Fibroblast of upper back skin (primary cell): ENCODE results near the gene RSPRY1.
"Not testable (repeated sequence)": the region's sequence is repeated elsewhere in the genome, so short reads cannot be mapped to it uniquely, and the experiment has no call there.

Experiments used
- DNase-seq: peaks from one replicate; pipeline ENCODE4 v3.0.0-alpha.2; 2013

RSPRY1 gene

DNA sequence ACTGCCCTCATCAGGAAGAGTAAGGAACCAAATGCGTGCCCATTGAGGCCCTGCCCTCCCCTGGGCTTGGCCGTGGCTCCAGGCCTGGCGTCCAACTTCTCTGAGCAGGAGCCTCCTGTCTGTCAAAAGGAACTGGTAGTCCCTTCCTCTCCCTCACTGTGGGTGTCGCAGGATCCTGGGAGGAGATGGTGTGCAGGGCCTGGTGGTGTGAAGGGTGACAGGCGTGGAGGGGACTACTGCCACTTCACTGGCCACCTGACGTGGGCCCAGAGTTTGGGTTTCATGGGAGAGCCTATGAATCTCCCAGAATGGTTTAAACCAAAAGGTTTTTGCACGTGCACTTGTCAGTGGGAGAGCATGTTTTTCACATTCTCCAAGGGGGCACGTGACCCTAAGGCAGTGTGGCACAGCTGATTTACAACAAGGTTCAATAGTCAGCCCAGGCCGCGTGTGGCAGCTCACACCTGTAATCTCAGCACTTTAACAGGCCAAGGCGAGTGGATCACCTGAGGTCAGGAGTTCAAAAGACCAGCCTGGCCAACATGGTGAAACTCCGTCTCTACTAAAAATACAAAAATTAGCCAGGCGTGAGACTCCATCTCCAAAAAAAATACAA, 71.4 kb downstream of the RSPRY1 start:
- no peak for DNase-seq

DNA sequence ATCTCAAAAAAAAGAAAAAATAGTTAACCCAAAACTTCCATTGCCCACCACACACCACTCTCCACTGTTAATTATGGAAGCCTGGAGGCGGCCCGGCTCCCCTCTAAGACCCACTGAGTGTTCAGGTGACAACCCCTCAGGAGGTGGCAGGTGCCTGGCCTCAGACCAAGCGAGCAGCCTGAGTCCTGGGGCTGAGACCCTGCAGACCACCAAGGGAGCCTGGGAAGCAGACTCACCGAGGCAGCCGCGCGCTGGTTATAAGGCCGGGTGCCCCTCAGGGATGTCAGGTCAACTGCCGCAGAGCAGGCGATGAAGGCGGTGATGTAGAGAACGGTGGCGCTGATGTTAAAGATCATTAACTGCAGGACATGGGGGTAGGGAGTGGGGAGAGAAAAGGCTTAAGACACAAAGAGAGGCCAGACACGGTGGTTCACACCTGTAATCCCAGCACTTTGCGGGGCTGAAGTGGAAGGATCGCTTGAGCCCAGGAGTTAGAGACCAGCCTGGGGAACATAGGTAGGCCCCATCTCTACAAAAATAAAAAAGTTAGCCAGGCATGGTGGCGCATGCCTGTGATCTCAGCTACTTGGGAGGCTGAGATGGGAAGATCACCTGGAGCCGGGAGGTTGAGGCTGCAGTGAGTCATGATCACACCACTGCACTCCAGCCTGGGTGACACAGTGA, 72.2 kb downstream of the RSPRY1 start:
- no peak for DNase-seq

DNA sequence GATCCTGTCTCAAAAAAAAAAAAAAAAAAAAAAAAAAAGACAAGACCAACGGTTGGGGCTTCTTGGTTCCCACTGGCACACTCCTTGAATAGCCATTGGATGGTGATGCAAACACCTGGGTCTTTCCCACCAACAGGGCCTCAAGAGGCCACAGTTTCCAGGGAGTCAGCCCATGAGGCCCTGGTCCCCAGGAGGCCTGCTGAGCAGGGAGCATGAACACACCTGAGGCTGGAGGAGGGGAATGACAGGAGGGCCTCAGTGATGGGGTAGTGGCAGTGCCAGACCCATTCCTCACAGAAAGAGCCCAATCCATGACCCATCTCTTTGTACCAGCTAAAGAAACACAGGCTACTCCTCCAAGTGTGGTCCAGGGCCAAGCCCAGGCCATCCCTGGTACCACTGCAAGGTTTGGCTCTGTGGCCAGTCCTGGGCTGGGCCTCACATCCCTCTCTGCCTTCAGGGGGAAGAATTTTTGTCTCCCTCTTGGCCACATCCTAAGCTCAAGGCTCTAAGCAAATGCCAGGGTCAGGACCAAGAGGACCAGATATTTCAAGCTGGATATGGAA, 72.9 kb downstream of the RSPRY1 start:
- no peak for DNase-seq

DNA sequence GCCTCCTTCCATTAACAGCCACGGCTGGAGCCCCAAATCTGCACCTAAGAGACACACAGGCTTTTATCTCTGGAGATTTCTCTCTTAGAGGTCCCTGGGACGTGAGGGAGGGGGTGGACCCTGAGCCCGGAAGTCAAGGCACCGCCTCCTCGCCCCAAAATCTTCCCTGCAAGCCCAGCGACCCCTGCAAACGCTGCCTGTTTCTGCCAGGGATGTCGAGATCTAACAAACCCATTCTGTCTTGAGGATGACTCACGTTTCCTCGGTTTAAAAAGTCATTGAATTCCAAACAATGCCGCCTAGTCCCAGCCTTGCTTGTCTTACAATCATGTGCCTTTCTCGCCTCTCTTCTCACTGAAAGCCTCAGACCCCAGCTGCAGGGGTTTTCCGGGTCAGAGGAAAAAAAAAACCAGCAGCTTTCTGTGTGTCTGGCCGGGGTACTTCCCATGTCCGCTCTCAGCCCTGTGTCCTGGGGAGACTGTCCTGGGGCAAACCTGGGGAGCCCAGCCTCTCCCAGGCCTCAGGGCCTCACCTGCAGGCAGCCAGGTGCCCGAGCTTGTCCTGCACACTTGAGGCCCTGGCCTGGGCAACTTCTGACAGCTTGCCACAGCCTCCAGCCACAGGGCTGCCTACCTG, 74.3 kb downstream of the RSPRY1 start:
- DNase-seq: peak; percentile 66

DNA sequence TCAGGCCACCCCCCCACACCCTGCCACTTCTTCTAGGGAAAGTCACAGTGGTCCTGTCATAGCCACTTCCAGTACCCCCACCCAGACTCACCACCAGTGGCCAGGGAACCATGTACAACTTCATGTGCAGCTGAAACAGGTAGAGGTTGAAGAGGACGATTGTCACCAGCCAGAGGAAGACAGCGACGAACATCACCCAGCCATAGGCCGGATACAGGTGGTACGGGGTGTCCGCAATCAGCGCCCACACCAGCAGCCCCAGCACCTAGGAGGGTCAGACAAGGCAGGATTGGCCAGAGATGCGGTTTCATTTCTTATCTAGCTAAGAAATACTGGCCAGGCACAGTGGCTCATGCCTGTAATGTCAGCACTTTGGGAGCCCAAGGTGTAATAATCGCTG, 75.7 kb downstream of the RSPRY1 start:
- DNase-seq: no peak

DNA sequence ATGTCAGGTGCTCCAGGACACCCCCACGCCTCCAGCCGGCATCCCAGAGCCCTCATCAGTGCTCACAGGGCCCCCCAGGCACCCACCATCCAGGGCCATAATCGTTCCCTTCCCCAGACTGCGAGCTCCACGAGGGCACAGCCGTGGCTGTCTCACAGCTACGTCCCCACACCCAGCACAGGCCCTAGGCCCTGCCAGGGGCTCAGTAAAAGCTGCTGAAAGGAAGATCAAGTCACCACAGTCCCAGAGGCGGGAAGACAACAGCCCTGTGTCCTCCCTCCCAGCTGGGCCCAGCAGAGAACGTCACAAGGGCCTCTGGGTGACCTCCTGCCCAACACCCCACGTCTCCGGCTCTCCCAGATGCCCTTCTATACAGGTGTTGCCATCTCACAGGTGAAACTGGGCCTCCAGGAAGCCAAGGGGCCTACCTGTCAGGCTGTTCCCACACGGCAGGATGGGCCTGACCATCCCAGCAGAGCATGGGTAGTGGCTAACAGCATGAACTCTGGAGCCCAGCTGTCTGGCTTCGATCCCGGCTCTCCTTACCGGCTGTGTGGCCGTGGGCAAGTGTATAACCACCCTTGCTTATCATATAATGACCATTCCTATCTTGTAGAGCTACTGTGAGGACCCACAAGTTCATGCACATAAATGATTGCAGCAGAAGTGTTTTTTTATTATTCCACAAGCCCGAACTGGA, 76.9 kb downstream of the RSPRY1 start:
- no peak for DNase-seq

DNA sequence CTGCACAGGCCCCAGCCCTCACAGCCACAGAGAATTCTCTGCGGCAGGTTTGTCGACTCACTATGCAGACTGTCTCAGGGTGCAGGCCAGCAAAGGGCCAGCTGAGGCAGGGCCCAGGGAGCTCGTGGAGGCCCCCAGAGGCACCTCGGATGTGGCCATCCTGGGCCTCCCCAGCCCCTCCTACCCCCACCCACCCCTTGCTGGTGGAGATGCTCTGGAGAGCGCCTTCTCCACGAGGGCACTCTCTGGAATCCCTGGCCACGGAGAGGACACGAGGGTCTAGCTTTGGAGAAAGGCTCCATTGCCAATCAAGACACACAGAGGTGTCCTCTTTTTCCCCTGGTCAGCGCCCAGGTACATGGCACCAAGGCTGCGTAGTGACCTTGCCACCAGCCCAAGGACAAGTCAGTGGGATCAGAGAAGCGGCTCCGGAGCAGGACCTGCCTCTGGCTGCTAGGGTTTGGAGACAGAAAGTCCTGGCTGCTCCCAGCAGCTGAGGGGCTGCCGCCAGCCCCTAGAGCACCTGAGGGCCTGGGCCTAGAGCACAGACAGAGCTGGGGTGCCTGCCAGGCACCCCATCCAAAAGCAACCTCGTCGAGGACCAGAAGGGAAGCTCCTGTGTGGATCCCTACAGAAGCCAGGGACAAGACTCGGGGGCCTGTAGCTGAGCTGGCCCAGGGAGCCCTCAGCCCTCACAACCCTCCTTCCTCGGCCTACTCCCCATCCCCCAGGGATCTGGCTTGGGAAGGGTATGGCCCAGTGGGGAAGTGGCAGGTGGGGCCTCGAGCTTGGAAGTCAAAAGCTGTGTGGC, 77.6 kb downstream of the RSPRY1 start:
- DNase-seq: no peak

DNA sequence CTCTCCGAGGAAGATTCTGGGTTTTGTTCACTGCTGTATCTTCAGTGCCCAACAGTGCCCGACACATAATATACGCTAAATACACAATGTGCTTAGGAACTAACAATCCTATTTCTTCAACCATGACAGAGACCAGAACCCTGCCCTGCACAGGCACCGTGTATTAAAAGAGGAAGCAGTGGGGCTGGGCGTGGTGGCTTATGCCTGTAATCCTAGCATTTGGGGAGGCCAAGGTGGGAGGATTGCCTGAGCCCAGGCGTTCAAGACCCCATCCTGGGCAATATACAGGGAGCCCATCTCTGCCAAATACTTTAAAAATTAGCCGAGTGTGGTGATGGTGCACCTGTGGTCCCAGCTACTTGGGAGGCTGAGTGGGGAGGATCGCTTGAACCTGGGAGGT, 78.3 kb downstream of the RSPRY1 start:
- DNase-seq: no peak

DNA sequence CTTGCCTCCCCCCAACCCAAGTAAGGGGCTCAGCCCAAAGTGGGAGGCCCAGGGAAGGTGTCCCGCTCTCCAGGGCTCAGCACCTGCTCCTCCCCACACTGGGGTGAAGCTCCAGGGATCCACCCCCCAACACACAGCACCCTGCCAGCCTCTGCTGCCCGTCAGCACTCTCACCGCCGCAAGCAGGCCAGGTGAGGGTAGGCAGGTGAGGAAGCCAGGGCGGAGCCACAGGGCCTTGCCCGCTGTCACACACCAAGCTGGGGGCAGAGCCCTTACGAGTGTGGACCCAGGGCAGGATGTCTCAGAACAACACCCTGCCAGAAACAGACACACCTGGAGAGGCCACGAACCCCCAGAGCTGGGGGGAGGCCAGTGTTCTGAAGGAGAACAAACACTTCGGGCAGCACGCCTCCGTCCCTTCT, 78.8 kb downstream of the RSPRY1 start:
- no peak for DNase-seq

DNA sequence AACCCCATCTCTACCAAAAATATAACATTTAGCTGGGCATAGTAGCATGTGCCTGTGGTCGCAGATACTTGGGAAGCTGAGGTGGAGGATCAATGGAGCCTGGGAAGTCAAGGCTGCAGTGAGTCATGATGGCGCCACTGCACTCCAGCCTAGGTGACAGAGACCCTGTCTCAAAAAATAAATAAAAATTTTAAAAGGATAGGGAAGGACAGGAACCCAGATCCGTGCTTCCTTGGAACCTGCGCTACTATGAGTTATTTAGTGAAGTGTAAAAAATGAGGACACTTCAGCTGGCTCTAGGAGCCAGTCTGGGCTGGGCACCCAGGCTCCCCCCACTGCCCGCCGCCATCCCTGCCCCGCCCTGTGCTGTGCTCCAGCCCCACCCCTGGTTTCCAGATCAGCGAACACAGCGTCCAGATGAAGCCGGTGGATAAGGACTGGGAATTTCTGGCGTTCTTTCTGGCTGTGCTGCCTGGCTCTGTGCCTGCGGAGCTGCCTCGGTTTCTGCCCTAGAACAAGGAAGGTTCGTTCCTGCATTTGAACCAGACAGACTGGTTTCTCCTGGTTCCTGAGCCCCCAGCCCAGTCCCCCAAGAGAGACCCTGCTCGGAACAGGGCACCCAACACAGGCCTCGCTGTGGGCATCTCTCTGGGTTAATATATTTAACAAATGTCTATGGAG, 79.9 kb downstream of the RSPRY1 start:
- no peak for DNase-seq

DNA sequence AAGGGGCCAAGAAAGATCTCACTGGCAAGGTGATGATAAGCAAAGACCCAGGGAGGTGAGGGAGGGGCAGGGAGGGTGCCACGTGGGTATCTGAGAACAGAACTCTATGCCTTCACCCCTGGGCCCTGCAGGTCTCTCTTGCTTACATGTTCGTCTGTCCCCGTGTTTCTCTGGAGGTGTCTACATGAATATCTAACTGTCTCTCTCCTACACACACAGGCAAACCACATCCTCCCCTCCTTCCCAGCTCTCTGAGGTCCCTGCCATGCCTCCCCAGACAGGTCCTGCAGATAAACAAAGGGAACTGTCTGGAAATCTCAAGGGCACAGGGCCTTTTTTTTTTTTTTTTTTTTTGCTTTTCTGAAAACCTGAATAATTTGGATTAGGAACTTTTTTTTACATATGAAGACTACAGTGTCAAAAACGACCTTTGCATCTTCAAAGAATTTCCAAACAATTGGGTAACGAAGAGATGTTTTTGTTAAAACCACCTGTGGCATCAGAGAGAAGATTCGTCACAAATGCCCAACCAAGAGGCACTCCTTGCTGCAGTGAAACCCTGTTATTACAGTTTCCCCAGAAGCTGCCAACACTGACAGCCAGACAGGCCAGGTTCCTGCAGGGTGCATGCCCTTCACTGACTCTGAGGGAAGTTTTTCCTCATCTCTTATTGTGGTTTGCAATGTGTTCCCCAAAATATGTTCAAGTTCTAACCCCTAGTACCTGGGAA, 80.6 kb downstream of the RSPRY1 start:
- no peak for DNase-seq

DNA sequence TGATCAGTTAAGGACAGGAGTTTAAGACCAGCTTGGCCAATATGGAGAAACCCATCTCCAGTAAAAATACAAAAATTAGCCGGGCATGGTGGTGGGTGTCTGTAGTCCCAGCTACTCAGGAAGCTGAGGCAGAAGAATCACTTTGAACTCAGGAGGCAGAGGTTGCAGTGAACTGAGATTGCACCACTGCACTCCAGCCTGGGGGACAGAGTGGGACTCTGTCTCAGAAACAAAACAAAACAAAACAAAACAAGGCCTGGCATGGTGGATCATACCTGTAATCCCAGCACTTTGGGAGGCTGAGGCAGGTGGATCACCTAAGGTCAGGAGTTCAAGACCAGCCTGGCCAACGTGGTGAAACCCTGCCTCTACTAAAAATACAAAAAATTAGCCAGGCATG, 81.2 kb downstream of the RSPRY1 start:
- DNase-seq: not testable (repeated sequence)

DNA sequence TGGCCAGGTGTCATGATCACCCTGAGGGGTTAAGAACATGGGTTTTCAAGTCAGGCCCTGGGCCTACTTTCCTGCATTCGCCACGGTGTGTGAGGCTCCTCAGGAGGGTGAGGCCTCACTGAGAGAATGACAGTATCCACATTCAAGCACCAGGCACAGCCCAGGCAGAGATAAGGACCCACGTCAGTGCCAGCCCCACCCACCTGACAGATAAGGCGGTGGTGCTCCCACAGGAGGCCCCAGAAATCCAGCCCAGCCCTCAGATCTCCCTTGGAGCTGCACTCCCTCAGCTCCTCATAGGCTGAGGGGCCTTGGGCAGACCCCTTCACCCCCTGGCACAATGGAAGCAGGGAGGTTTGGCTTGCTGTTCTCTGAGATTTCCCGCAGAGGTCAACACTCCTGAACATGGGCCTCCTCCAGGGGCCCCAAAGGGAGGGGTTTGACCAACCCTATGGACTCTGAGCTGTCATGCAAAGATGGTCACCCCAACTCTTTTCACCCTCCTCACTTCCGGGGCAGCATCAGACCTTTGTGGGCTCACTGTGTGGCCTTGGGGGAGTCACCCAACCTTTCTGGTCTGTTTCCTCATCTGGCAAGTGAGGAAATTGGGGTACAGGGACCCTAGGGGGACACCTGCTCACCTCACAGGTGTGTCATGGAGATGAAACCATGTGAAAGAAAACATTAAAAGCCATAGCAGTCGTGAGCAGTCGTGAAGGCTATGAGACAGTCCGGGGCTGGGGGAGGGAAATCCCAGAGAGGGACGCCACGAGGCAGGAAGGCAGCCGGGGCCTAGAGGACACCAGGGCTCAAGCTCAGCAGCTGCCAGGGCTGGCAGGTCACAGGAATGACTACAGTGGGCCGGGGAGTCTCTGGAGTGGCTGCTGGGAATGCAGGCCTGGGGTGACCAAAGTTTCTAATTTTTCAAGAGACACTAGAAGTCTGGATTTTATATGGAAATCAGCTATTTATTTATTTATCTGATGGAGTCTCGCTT, 83.0 kb downstream of the RSPRY1 start:
- DNase-seq: no peak

DNA sequence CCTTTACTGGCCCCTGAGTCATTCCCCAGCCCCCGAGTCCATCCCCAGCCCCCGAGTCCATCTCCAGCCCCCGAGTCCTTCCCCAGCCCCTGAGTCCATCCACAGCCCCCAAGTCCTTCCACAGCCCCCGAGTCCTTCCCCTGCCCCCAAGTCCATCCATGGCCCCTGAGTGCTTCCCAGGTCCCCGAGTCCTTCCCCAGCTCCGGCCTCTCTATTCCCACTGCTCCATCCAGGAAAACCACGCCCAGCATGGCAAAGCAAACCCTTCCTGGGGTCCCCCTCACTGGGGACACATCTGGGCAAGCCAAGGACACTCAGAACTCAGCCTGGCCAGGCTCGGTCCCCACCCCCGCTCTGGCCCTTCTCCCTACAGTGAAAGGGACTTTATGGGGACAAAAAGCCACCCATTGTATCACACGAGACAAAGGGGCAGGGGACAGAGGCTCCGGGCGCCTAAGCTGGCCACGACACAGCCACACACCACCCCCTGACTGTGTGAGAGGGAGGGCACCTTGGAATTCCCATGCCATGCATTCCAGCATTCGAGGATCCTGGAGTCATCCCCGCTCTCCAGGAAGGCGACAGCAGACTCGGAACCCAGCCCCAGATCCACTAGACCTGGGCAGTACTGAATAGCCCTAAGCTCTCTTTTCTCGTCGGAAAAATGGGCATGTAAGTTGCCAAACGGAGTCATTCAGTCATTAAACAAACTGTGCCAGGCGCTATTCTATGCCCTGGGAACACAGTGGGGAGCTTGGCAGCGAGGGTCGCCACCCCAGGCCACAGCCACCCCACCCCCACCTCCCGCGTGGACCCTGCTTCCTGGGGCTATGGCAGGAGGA, 84.3 kb downstream of the RSPRY1 start:
- DNase-seq: no peak

DNA sequence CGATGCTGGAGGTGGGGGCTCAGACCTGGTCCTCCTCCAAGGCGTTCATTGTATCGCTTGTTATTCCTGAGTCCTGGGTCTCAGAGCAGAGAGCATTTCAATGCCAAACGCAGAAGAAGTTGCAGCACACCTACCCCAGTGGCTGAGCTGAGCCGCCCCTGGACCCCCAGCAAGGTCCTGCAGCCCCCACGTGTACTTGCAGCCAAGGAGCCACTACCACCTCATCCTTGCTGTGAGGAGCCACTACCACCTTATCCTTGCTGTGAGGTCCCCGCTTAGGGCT, 84.9 kb downstream of the RSPRY1 start:
- DNase-seq: no peak

DNA sequence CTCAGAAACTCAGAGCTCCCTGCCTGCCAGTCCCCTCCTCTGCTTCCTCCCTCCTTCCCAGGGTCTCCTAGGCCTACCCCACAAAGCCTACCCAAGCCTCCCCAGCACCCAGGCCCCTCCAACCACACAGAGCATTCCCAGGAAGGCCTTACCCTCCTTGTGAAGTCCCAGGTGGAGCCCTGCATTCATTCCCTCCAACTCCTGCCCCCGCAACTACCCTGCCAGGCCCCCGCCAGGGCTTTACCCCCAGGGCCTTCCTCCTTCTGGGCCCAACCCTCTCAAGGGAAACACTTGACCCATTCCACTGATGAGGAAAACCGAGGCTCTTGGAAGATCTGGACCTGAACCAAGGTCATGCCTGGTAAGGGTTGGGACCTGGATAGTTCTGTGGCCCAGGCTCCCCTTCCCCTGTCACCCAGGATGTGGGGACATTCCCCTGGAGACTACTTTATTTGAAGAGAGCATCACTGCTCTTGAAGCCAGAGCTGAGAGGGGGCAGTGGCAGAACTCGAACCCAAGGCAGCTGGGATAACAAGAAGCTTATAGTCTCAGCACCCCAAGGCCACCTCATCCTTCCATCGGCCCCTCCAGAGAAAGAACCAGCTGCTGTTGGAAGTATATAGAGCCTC, 85.9 kb downstream of the RSPRY1 start:
- no peak for DNase-seq

DNA sequence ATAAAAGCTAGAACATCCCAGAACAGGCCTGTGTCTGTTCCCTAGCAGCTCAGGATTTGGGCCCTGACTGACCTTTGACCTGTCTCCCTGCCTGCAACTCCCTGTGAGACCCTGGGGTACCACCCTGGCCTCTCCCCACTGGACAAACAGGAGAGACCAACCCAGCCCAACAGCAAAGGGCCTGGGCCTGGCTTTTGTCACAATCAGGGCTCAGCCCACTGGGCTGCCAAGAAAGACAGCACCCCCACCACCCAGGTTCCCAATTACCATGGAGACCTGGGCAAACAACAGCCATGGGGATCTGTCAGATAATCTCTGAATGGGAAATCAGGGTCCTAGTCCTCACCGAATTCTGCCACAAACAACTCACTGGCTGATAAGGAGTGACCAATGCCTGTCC, 87.2 kb downstream of the RSPRY1 start:
- no peak for DNase-seq

DNA sequence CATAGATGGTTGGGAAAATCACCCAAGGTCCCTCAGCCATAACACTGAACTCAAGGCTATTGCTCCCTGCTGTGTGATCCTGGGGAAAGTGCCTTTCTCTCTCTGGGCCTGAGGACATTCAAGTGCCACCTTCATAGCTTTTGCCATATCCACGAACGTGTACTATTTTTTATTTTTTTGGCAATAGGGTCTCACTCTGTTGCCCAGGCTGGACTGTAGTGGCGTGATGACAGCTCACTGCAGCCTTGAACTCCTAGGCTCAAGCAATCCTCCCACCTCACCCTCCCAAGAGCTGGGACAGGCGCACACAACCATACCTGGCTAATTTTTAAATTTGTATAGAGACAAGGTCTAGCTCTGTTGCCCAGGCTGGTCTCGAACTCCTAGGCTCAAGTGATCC, 87.7 kb downstream of the RSPRY1 start:
- DNase-seq: no peak

DNA sequence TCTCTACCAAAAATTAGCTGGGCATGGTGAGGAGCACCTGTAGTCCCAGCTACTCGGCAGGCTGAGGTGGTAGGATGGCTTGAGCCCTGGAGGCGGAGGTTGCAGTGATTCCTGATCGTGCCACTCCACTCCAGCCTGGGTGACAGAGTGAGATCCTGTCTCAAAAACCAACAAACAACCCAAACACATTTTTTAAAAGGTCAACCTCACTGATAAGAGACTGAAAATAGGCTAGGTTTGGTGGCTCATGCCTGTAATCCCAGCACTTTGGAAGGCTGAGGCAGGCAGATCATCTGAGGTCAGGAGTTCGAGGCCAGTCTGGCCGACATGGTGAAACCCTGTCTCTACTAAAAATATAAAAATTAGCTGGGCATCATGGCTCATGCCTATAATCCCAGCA, 89.8 kb downstream of the RSPRY1 start:
- DNase-seq: not testable (repeated sequence)
